Hepatic stellate cell (primary cell): ENCODE results near the gene DMXL1.

ENCODE experiments used
- DNase-seq: peaks from one replicate; pipeline ENCODE4 v3.0.0; 2011; ENCODE audit warnings: low spot score

DMXL1 gene, protein sequence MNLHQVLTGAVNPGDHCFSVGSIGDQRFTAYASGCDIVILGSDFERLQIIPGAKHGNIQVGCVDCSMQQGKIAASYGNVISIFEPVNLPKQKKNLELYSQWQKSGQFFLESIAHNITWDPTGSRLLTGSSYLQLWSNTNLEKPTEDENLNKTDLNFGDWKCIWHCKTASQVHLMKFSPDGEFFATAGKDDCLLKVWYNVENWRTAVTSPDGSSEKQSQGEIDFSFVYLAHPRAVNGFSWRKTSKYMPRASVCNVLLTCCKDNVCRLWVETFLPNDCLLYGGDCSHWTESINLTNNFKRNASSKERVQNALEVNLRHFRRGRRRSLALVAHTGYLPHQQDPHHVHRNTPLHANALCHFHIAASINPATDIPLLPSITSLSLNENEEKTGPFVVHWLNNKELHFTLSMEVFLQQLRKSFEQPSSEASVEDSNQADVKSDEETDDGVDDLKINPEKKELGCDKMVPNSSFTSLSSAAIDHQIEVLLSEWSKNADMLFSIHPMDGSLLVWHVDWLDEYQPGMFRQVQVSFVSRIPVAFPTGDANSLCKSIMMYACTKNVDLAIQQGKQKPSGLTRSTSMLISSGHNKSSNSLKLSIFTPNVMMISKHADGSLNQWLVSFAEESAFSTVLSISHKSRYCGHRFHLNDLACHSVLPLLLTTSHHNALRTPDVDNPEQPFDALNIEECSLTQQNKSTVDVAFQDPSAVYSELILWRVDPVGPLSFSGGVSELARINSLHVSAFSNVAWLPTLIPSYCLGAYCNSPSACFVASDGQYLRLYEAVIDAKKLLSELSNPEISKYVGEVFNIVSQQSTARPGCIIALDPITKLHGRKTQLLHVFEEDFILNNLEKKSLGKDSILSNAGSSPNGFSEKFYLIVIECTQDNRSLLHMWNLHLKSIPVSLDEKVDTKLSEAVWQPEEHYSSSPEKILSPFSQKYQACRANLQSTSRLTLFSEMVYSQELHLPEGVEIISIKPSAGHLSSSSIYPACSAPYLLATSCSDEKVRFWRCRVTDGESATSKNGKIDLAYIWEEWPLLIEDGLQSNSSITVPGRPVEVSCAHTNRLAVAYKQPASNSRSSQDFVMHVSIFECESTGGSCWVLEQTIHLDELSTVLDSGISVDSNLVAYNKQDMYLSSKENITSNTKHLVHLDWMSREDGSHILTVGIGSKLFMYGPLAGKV (N-terminal part only)

DNA sequence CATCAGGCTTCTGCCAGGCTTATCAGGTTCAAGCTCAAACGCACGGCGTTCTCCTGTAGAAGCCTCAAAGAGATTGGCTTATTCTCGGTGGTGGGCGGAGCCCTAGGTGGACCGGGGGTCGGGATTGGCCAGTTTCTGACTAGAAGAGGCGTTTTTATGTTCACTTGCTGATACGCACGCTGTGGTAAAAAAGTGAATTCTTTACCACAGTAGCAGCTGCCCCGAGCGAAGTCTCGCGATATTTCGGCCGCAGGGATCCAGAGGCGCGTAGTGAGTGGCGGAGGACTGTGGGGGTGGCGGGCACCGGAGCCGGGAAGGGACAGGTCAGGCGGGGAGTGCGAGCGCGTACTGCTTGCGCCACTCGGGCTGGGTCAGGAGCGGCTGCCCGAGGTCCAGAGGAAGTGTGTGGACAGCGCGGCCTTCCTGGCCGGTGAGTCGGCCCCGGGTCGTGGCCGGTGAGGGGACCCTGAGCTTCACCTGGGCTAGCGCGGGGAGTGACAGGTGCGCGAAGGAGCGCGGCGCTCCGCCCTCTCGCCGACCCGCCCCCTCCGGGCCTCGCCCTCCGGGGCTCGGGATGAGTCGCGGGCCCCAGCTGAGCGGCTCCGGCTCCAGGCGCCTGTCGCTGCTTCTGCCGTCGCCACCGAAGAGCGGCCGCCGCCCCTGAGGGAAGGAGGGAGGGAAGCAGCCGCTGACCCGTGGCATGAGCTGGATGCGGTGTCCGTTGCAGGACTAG lies at the start of gene DMXL1:
DMXL1 (plus strand) TSS at position 260 of the 733 bp plus-strand sequence. CDS start 483 bp downstream, outside the sequence.
- DNase-seq, result peak; percentile 85

DNA sequence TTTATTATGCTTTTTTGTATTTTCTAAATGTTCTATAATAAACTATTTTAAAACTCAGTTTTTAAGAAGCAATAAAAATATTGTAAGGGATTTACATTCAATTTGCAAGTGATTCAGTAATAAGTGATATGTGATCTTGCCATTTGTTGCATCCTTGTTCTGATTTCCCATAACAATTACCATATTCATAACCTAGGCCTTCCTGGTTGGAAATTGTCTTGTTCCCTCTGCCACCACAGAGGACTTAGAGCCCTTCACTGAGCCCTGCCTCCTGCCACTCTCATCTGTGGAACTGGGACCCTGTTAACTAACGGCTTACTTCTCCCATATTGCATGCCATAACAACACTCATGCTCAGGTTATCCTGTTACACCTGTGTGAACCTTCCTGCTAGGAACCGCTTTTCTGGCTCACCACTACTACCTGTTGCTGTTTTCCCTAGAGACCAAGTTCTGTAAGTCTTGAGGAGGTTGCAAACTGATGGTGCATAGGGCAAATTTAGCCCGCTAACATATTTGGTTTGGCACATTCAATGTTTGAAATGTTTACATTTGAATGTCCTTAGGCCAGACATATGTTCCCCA lies 49.6 kb upstream of the DMXL1 start:
- no peak for DNase-seq

DNA sequence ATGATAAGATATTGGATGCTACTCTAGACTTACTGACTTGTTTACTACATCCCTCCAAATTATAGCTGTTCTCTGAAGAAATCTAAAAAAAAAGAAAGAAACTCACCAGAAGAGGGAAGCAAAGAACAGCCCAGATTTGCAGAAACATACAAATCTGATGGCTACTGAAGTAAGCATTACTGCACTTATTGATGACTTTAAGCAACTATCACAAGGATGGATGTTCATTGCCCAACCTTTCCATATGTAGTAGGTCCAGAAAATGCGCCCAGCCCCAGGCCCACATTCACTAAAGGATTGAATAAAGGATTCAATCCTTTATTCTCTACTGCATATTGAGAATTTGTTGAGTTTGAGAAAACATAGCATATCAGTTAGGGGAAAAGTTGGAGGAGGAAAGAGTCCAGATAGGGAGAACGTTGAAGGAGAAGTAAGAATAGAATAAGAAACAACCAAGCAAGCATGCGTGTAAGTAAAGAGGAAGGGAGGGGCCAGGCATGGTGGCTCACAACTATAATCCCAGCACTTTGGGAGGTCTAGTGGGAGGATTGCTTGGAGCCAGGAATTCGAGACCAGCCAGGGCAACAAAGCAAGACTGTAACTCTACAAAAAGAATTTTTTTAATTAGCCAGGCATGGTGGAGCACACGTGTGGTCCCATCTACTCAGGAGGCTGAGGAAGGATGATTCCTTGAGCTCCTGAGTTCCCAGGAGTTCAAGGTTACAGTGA lies 48.7 kb upstream of the DMXL1 start:
- peak; percentile 31 for DNase-seq

DNA sequence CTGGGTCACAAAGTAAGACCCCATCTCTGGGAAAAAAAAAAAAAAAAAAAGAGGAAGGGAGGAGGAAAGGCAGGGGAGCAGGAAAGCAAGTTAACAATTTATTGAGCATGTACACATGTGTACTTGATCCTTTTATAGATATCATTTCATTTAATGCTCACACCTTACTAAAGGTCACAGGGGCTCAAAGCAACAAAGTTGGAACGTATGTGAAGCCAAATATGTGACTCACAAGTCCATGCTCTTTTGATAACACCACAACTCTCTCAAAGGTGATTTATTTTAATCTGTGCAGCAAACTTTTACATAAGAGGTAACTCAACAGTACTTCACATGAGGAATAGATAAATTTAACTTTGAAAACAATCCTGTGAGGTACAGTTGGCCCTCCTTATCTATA lies 48.1 kb upstream of the DMXL1 start:
- DNase-seq, result no peak

DNA sequence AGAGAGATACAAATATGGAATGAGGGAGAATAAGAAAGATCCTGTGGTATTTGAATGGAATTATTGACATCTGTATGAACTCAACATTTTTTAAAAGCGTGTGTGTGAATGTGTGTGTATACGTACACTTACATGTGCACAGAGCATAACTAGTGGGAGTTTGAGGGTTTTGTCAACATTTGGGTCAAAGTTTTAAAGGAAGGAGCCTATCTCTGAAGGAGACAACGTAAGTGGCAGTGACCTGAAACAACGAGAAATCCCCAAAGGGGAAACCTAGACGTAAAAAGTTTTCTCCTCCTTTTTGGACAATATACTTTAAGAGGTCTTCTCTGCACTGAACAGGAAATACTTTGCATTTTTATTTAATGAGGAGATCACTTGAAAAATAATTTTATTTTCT lies 42.3 kb upstream of the DMXL1 start:
- no peak for DNase-seq

DNA sequence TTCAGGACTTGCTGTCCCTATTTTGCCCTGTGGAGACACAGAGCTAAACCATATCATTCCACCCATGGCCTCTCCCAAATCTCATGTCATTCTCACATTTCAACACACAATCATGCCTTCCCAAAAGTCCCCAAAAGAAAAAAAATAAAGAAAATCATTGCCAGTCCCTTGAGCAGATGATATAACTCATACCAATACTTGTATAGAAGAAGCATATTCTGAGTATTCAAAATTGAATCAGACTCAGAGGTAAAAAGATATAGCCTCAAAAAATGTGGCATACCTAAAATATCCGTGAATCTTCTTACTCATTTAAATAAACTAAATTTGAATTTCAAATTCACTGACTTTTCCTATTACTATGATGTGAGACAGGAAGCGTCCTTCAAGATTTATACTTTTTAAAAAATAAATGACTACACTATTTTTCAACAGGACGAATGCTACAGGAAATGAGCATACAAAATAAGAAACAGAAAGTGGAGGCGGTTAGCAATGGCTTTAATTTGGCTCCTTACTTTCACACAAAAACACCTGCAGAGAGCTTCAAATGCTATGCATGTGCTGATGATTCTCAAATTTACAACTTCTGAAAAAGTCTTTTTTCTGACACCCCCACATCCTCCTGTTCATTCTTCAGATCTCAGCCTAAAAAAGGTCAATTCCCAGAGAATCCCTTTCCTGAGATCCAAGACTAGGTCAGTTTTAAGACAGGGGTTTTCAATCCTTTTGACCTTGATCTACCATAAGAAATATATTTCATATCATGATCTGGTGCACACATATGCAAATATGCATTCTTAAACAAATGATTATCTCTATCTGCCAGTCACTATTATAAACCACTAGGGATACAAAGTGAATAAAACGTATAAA lies 39.6 kb upstream of the DMXL1 start:
- no peak for DNase-seq

DNA sequence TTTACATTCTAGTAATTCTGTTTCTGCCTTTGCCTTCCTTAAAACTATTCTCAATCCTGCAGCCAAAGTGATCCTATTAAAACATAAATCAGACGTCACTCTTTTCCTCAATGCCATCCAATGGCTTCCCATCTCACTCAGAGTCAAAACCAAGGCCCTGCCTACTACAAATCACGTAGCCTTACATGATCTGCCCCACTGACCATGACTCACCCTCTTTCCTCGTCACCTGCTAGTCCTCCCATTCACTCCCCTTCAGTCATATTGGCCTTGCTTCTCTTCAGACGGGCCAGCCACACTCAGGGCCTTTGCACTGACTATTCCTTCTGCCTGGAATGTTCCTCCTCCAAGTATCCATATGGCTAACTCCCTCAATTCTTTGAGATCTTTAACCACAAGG lies 39.0 kb upstream of the DMXL1 start:
- DNase-seq, result no peak

DNA sequence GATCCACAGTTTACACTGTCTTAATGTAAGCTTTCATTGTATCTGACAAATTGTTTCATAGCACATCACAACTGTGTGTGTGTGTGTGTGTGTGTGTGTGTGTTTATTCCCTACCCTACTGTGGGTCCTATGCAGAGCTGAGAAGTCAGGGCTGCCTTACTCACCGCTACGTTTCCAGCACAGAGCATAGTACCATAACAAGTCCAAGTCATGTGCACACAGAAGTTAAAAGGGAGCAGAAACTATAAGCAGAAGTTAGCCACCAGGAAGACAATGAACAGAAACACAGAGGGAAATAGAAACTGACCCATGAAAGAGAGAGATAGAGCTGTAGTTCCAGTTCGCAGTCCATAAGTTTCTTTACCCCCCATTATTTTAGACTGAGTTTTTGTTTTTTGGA lies 38.2 kb upstream of the DMXL1 start:
- no peak for DNase-seq

DNA sequence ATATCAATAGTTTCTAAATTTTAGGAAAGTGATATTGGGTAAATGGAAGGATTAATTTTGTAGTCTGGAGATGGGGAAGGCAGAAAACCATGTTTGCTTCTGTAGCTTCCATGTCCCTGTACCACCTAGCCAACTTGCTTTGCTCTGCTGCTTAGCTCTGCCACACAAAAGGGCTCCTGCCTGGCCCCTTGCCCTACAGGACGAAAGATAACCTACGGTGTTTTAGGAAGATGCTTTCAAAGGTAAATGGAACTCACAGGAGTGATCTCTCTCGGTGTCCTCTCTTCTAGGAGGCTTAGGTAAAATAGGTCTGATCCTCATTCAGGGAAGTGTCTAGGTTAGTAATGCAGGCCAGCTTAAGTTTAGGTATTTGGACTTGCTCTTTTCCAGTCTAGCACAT lies 37.8 kb upstream of the DMXL1 start:
- DNase-seq, result no peak

DNA sequence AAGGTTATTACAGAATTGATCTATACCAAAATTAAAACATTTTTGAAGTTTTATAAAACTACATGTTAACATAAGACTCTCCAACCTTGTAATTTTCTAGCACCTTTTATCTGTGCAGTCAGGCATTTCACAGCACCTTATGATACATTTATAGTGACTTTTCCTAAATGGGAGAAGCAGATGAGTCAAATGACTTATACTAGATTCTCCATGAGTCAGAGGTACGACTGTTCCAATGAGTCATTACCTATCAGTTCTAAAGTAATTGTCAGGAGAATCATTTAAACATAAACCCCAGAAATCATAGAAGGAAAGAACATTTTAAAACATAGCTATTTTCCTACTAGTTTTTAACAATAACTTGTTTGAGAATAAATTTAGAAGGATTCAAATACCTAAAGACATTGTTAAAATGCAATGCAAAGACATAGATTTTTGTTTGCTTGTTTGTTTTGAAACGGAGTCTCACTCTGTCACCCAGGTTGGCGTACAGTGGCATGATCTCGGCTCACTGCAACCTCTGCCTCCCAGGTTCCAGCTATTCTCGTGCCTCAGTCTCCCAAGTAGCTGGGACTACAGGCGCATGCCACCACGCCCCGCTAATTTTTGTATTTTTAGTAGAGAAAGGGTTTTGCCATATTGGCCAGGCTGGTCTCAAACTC lies 34.7 kb upstream of the DMXL1 start:
- peak; percentile 58 for DNase-seq

DNA sequence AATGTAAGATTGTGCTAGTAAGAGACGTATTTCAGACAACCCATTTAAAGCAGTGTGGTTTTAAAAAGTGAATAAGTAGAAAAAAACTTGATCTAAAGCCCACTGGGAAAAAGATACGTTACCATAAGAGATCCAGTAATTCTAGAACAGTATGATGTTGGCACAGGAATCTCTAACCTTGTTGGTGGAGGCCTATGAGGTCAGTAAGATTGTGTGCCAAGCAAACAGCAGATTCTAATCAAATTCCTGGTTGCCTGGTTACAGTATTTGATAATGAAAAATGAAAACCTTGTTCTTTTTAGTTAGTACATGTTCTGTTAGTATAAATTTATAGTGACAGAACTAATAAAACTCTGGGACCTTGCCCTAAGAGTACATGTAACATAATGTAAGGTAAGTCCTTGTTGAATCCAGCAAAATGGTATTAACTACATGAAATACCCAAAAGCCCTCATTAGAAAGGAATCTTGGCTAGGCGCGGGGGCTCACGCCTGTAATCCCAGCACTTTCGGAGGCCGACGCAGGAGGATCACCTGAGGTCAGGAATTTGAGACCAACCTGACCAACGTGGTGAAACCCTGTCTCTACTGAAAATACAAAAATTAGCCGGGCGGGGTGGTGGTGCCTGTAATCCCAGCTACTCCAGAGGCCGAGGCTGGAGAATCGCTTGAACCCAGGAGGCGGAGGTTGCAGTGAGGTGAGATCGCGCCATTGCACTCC lies 33.2 kb upstream of the DMXL1 start:
- DNase-seq, result no peak

DNA sequence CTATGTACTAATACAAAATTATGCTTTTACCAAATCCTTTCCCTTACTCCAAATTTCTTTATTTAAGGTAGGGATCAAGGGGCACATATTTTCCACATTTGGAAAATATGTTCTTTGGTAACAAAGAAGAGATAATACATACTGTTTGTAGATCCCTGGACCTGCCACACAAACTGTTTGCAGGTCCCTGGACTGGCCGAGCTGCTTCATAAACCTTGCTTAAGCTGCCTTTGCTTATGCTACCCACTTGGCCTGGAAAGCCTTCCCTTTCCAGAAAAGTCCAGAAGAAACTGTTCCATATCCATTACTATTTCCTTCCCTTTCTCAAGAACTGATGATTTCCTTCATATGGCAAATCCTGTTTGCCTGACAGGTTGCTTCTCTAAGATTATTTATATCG lies 22.6 kb upstream of the DMXL1 start:
- DNase-seq, result no peak

DNA sequence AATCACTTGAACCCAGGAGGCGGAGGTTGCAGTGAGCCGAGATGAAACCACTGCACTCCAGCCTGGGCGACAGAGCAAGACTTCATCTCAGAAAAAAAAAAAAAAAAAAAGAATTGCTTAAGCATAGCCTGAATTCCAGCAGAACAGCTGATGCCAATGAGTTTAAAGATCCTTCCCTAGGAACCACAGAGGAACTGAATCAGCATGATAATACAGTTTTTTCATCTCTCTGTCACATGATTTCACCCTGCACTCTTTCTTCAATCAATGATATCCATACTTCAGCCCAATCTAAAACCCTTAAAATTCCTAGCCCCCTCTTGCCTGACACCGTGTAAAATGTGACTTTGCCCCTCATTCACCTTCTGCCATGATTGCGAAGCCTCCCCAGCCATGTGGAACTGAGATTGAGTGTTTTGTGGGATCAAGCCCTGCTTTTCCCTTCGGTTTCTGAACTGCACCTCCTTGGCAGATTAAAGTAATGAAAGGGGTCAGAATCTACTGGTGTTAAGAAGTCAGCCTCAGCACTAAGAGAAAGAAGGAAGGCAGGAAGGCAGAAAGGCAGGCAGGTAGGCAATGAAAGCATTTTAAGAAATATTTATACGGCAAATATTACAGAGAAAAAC lies 20.9 kb upstream of the DMXL1 start:
- peak; percentile 53 for DNase-seq

DNA sequence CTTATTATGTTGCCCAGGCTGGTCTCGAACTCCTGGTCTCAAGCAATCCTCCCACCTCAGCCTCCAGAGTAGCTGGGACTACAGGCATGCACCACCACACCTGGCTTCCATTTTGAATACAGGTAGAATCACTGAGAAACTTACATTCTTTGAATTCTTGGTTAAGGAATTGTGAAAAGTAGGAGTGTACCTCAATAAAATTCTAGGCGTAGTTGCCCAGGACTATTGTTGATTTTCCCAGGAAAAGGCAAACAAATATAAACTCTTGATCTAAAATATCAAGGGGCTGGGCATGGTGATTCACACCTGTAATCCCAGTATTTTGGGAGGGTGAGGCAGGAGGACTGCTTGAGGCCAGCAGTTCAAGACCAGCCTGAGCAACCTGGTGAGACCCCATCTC lies 16.8 kb upstream of the DMXL1 start:
- no peak for DNase-seq

DNA sequence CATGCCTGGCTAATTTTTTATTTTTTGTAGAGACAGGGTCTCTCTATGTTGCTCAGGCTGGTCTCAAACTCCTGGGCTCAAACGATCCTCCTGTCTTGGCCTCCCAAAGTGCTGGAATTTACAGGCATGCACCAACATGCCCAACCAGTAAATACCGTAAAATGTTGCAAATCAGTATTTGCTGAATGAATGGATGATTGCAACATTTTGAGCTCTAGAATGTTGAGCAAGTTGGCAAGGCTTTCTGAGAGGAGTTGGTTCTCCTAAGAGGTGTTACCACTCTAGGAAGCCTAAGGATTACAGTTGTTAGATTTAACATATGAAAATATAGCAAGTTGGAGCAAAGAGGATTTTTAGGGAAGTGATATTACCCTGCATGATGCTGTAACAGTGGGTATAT lies 15.6 kb upstream of the DMXL1 start:
- no peak for DNase-seq

DNA sequence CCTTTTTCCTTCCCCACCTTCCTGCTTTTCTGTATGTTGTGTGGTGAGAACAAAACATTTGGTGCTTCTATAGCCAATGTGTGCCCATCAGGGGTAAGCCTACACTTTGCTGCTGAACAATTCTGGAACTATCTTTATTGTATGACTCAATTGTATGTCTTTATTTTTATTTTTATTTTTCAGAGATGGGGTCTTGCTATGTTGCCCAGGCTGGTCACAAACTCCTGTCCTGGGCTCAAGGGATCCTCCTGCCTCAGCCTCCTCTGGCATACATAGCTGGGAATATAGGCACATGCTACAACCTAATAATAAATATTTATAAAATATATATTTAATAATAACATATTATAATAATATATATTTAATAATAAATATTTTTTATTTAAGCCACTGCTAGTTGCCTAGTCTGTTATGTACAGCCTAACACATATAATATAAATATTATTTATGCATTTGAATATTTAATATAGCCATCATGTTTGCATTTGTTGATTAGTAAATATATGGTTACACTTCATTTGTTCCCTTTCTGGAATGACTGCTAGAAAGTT lies 11.8 kb upstream of the DMXL1 start:
- DNase-seq, result no peak

DNA sequence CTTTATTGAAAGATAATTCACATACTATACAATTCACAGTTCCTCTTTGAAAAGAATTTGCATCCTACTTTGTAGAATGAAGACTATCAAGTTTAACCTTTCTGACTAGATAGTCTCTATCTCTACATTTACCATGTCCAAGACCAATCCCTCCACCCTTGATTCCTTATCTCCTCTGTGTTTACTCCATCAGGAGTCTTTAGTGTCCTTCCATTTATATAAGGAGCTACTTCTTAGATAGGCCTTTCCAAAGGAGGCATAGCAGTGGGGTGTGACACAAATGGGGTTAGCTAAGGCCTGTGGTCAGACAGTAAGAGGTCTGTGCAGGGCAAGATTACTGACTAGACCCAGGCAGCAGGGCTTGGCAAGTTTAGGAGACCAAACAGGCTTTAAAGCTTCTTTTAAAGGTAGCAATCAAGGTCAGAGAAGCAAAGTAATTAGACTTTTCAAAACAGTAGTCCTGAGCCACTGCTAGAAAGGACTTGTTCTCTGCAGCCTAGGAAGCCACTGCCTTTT lies 11.1 kb upstream of the DMXL1 start:
- no peak for DNase-seq
